Keratinocyte (primary cell): ENCODE measurements around the gene ZFR2. TPM values are rescaled to one million over a fixed set of nuclear protein-coding genes. Genes with fewer than 3 reads are reported as not detected.

Experiments
- DNase-seq: peaks from one replicate; pipeline ENCODE4 v3.0.0-alpha.2; 2011; ENCODE audit warnings: low read depth, missing footprints, low spot score
- FAIRE-seq: peaks from 2 replicates; lab custom pipeline; 2011; peaks lifted over from hg19 to GRCh38; lab: Jason Lieb, UNC
- H2AFZ ChIP-seq: 2 replicates; pipeline ENCODE4 v1.6.0; 2012; ENCODE audit warnings: low read length, control low read depth, inconsistent platforms; ENCODE audit not compliant: control insufficient read depth
- H3K27ac ChIP-seq: 2 replicates; pipeline ENCODE4 v1.5.1; 2011; ENCODE audit warnings: low read length; ENCODE audit not compliant: control insufficient read depth, insufficient read depth
- H3K27me3 ChIP-seq: 3 replicates; pipeline ENCODE4 v1.6.0; 2011; ENCODE audit warnings: low read length; ENCODE audit not compliant: control insufficient read depth, insufficient read depth; ENCODE audit errors: extremely low read depth
- H3K36me3 ChIP-seq, 2 experiments: 2 replicates in 1 of 2; 3 replicates in 1 of 2; pipeline ENCODE4 v1.5.1; 2011; ENCODE audit warnings: low read length in 2 of 2, mild to moderate bottlenecking in 1 of 2; ENCODE audit not compliant: control insufficient read depth in 2 of 2, insufficient read depth in 2 of 2; ENCODE audit errors: extremely low read depth in 1 of 2
- H3K4me1 ChIP-seq: 3 replicates; pipeline ENCODE4 v1.5.1; 2011; ENCODE audit warnings: low read length; ENCODE audit not compliant: control insufficient read depth, insufficient read depth; ENCODE audit errors: extremely low read depth
- H3K4me2 ChIP-seq: 3 replicates; pipeline ENCODE4 v1.6.0; 2011; ENCODE audit warnings: low read depth, low read length; ENCODE audit not compliant: control insufficient read depth, insufficient read depth; ENCODE audit errors: extremely low read depth
- H3K4me3 ChIP-seq, 3 experiments: fragments of 200-600 bp in 1 of 3; sonication (generic) in 1 of 3; 2 replicates in 2 of 3; 3 replicates in 1 of 3; pipeline ENCODE4 v1.5.1; 2011 to 2016; ENCODE audit warnings: low read length in 3 of 3, mild to moderate bottlenecking in 3 of 3, control low read depth in 2 of 3, inconsistent platforms in 1 of 3, low read depth in 1 of 3, mixed read lengths in 1 of 3, mixed run types in 1 of 3, moderate library complexity in 1 of 3; ENCODE audit not compliant: control insufficient read depth in 2 of 3, insufficient read depth in 2 of 3; ENCODE audit errors: extremely low read depth in 1 of 3
- H3K79me2 ChIP-seq: 2 replicates; pipeline ENCODE4 v1.6.0; 2012; ENCODE audit warnings: low read length; ENCODE audit not compliant: control insufficient read depth, insufficient read depth
- H3K9ac ChIP-seq: 3 replicates; pipeline ENCODE4 v1.6.0; 2011; ENCODE audit warnings: low read length; ENCODE audit not compliant: control insufficient read depth, insufficient read depth; ENCODE audit errors: extremely low read depth
- H3K9me1 ChIP-seq: 3 replicates; pipeline ENCODE4 v1.6.0; 2011; ENCODE audit warnings: low read length; ENCODE audit not compliant: control insufficient read depth, insufficient read depth; ENCODE audit errors: extremely low read depth
- H3K9me3 ChIP-seq: 2 replicates; pipeline ENCODE4 v1.5.1; 2012; ENCODE audit warnings: low read depth, low read length; ENCODE audit not compliant: control insufficient read depth
- H4K20me1 ChIP-seq: 3 replicates; pipeline ENCODE4 v1.6.0; 2011; ENCODE audit warnings: low read length; ENCODE audit not compliant: control insufficient read depth, insufficient read depth; ENCODE audit errors: extremely low read depth
- EZH2 ChIP-seq: IDR thresholded peaks from one replicate; pipeline ENCODE4 v1.6.1; 2012; ENCODE audit warnings: inconsistent platforms, mild to moderate bottlenecking, low read length, moderate library complexity
- dilution Hi-C: fragments of 300-500 bp; cut with MboI; formaldehyde crosslinking; loops from one replicate; pipeline ENCODE4 v1.7.0; 2020; ENCODE audit warnings: low sequenced_read_pairs; ENCODE audit not compliant: extremely low pct_ligation_motif_present
- polyA plus RNA-seq, 5 experiments: library from polyadenylated mRNA; depleted of rRNA in 3 of 5; stranded (reverse) in 3 of 5; stranded (forward) in 1 of 5; unstranded in 1 of 5; fragments of >200 nt; gene quantifications; 1 replicate in 1 of 5; 2 replicates in 3 of 5; 3 replicates in 1 of 5; pipeline versions ENCODE4 v1.2.1 to v1.2.3, GENCODE V29; 2011 to 2012; ENCODE audit warnings: missing spikeins in 2 of 5, low read depth in 1 of 5, low replicate concordance in 1 of 5
- TF ChIP-seq, protein P1 (sequence below), 3 experiments: IDR thresholded peaks in 1 of 3; conservative IDR thresholded peaks in 1 of 3; optimal IDR thresholded peaks in 1 of 3; 2 replicates in 2 of 3; 3 replicates in 1 of 3; pipeline versions ENCODE3 to v1.5.1; 2011; ENCODE audit warnings: low read length in 3 of 3, mild to moderate bottlenecking in 3 of 3, moderate library complexity in 2 of 3, control low read depth in 1 of 3, inconsistent platforms in 1 of 3; ENCODE audit not compliant: insufficient read depth in 2 of 3; ENCODE audit errors: extremely low read depth in 1 of 3

The ZFR2 gene
- polyA plus RNA-seq, 1 donor (not counting 4 experiments of a cell fraction or from before 2014, with no cell fraction given): not detected

- Histone ChIP-seq H3K36me3 (no peaks in the 10 kb centered on the region), H3K27me3 (no peaks in the 10 kb centered on the region), H3K4me2 (no peak overlapping the region), H2AFZ (no peak overlapping the region), H3K4me1 (no peaks in the 10 kb centered on the region), H3K9me3 (no peaks in the 10 kb centered on the region), H3K9ac (no peak overlapping the region), H3K27ac (no peak overlapping the region), H3K9me1 (no peaks in the 10 kb centered on the region), H4K20me1 (no peaks in the 10 kb centered on the region), H3K4me3 (no peak overlapping the region), H3K79me2 (no peaks in the 10 kb centered on the region)
- TF ChIP-seq EZH2: no peak
- TF ChIP-seq, protein P1, sequence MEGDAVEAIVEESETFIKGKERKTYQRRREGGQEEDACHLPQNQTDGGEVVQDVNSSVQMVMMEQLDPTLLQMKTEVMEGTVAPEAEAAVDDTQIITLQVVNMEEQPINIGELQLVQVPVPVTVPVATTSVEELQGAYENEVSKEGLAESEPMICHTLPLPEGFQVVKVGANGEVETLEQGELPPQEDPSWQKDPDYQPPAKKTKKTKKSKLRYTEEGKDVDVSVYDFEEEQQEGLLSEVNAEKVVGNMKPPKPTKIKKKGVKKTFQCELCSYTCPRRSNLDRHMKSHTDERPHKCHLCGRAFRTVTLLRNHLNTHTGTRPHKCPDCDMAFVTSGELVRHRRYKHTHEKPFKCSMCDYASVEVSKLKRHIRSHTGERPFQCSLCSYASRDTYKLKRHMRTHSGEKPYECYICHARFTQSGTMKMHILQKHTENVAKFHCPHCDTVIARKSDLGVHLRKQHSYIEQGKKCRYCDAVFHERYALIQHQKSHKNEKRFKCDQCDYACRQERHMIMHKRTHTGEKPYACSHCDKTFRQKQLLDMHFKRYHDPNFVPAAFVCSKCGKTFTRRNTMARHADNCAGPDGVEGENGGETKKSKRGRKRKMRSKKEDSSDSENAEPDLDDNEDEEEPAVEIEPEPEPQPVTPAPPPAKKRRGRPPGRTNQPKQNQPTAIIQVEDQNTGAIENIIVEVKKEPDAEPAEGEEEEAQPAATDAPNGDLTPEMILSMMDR (optimal IDR thresholded peaks at IDR 0.05 in 1 of 3, IDR thresholded peaks at IDR 0.05 in 1 of 3, conservative IDR thresholded peaks at IDR 0.05 in 1 of 3; ENCODE audit: extremely low read depth in 1 of 3, insufficient read depth in 2 of 3, low read length in 3 of 3): no peak
- FAIRE-seq (no peak), DNase-seq (no peak)
- dilution Hi-C loops: no loop called here
Measured at GRCh38 chr19:3776479-3777040, 92.3 kb downstream of the ZFR2 start.

DNA sequence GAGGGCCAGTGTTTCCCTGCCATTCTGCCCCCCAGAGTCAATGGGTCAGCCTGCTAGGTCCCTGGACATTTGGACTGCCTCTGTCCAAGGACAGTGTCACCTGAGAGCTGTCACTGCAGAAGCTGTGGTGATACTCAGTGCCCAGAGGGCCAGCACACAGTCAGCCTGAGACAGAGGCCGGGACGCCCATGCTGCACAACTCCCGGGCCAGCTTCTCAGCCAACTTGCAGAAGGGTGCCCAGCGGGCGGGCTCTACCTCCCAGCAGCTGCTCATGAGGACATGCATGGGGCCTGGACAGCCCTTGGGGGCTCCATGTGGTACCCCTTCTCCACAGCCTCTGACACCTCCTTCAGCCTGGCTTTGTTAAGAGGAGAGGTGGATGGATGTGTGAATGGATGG is 93.0 kb downstream of the ZFR2 start:
- H2AFZ ChIP-seq: no peak overlapping the region
- FAIRE-seq: no peak
- no peaks in the 10 kb centered on the region for H3K79me2 ChIP-seq
- no peaks in the 10 kb centered on the region for H3K9me1 ChIP-seq
- no peaks in the 10 kb centered on the region for H4K20me1 ChIP-seq
- dilution Hi-C loops: no loop called here
- TF ChIP-seq EZH2: no peak
- TF ChIP-seq, protein P1 (optimal IDR thresholded peaks at IDR 0.05 in 1 of 3, IDR thresholded peaks at IDR 0.05 in 1 of 3, conservative IDR thresholded peaks at IDR 0.05 in 1 of 3; ENCODE audit: extremely low read depth in 1 of 3, insufficient read depth in 2 of 3, low read length in 3 of 3): no peak
- no peaks in the 10 kb centered on the region for H3K36me3 ChIP-seq
- H3K27ac ChIP-seq: no peak overlapping the region
- no peak overlapping the region for H3K4me2 ChIP-seq
- H3K4me1 ChIP-seq: no peaks in the 10 kb centered on the region
- H3K27me3 ChIP-seq: peaks cover 6% of the 10 kb centered on the region
- H3K9me3 ChIP-seq: no peaks in the 10 kb centered on the region
- DNase-seq: no peak
- H3K9ac ChIP-seq: no peak overlapping the region
- no peak overlapping the region for H3K4me3 ChIP-seq
